ENCODE results near the gene FRS3.

DNA sequence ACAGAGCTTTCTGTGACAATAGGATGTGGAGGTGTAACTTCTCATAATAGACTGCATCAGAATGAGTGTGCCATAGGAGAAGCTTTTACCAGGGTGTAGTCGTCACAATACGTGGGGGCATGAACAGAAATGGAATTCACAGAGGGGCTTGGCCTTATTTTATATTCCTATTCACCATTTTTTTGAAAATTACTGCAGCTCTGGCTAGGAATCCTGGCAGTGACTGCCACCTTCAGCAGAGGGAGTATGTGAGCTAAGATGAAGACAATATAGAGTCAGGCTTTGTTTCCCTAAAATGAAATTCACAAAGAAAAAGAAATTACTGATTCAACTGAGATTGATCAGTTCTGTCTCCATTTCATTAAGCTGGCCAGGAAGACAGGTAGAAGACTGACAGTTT, 21.7 kb upstream of the FRS3 start:
- TF ChIP-seq, protein P1, sequence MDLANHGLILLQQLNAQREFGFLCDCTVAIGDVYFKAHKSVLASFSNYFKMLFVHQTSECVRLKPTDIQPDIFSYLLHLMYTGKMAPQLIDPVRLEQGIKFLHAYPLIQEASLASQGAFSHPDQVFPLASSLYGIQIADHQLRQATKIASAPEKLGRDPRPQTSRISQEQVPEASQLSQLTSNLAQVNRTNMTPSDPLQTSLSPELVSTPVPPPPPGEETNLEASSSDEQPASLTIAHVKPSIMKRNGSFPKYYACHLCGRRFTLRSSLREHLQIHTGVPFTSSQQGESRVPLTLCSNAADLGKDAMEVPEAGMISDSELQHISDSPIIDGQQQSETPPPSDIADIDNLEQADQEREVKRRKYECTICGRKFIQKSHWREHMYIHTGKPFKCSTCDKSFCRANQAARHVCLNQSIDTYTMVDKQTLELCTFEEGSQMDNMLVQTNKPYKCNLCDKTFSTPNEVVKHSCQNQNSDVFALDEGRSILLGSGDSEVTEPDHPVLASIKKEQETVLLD (IDR thresholded peaks at IDR 0.05), result no peak
- TF ChIP-seq TCF7L2 (IDR thresholded peaks at IDR 0.05; ENCODE audit: low read depth, low read length), result no peak
- no peak for TF ChIP-seq EZH2 (IDR thresholded peaks at IDR 0.05; ENCODE audit: borderline replicate concordance, low read depth, low read length)

Data from K562 (cell line).